Measurements from ENCODE around the gene ANKH.
A peak's percentile ranks its signal among the peaks of the same experiment; 100 is the strongest.
"Not testable (repeated sequence)": the region's sequence is repeated elsewhere in the genome, so short reads cannot be mapped to it uniquely, and the experiment has no call there.

The ANKH gene

DNA sequence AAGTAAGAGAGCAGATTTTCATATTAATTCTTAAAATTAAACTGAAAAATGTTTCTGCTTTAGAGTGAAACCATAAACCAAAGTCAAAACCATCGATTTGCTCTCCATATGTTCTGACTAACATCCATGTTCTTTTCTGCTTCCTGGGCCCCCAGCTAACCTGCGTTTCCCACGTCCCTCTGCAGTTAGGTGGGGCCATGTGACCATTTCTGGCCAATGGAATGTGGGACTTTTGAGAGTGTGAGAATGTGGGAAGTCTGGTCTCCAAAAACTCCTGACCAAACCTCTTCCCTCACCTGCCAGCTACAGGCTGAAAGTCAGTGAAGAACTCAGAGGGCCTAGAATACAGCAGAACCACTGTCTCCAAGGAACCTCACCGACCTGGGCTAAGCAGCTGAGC, 44.9 kb downstream of the ANKH start:
- no peak for DNase-seq (ENCODE audit: low read depth)

DNA sequence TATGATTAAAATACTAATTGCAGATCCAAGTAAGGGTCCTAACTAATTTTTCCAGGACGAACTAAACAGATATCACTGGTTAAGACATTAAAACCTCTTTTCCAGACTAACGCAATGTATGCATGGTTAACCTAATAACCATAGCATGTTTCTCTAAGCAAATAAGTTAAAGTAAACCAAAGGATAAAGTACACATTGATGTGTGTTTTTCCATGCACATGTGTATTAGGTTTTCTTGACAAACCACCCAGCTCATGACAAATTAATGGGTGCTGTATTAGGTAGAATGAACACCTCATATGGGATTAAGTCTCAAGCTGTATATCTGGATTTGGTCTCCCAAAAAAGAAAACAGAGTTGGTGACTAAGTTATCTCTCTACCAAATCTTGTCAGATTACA, 45.6 kb downstream of the ANKH start:
- DNase-seq (ENCODE audit: low read depth), result no peak

DNA sequence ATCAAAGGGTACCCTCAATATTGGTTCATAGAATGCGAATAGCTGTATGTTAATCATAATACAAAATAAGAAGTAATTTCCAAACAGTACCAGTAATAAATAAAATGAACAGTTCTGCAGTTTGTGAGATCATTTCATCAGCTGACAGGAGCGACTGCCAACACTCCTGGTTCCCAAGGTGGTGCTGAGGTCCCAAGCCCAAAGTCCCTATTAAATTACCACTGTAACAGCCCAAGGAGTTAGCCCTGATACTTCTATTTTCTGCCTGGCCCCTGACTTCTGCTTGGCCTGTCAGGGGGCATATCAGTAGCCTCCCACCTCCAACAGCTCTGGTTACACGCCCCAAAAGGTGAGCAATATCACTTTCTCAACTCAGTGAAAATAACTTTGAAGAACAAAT, 47.1 kb downstream of the ANKH start:
- no peak for DNase-seq (ENCODE audit: low read depth)

GRCh38 chr5:14821100-14821845, 50.3 kb downstream of the ANKH start:
- no peak for DNase-seq (ENCODE audit: low read depth)

DNA sequence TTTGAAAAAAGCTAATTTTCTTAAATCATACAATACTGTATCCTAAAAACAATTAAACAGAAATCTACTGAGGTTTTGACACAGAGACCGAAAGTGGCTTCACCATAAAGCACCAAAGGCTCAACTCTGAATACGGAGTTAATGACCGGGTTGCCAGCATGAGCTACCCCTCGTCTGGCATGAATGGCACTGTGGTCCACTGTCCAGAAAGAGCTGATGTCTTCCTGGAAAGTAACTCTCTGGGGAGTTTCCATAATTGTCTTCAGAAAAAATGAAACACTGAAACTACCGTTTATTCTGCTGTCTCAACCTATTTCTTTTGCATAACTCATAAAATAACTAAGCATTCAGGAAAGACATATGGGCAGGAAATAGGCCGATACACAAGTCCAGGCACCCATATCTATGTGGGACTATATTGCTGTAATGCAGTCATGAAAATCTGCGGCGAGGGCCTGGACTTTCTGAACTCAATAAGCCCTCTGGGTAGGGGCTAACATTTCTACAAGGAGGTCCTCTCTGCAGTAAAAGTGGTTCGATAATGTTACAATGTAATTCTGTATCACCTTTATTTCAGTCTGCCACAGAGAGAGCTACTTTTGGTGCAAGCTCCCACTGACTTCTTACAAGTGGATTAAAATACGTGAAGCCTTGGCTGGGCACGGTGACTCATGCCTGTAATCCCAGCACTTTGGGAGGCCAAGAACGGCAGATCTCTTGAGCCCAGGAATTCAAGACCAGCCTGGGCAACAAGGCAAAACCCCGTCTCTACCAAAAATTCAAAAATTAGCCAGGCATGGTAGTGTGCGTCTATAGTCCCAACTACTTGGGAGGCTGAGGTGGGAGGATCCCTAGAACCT, 52.4 kb downstream of the ANKH start:
- DNase-seq (ENCODE audit: low read depth), result peak; percentile 47

DNA sequence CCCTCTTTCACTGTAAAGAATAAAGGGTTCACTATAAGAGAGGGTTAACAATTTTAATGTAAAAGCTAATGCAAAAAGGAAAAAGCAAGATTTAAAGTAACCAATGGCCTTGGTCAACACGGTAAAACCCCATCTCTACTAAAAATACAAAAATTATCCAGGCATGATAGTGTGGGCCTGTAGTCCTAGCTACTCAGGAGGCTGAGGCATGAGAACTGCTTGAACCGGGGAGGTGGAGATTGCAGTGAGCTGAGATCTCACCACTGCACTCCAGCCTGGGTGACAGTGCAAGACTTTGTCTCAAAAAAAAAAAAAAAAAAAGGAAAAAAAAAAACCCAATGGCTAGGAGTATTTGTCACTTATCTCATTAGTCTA, 53.8 kb downstream of the ANKH start:
- not testable (repeated sequence) for DNase-seq (ENCODE audit: low read depth)

DNA sequence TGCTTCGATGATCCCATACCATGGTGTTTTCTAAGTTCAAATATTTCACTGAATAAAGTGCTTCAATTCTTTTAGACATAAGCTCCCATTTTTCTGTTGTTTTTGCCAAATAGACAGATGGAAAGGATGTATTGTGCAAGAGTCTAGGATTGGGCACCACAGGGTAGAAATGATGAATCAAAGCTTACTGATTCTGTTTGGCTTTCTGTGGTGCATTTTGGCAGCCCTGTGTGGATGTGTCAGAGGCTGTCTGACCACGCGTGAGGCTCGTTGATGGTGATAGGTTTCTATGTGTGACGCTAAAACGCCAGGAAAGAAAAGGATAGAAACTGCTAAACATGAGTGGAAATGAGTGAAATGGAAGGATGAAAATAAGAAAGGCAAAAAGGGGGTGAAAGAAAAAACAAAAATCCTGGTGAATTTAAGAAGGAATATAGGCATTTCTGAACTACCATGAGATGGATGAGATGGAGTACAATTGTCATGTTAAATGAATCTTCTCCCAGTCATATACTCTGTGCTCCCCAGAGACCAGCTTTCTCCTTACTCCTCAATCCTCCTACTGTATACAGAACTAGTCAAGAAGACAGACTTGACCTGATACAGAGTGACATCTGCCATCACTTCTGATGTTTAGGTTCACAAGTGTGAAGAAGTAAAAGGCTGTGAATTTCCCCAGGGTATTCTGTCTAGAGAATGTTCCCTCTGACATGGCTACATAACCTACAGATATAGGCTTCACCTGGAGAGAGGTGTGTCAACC, 54.4 kb downstream of the ANKH start:
- peak; percentile 95 for DNase-seq (ENCODE audit: low read depth)

- peak; percentile 27 for DNase-seq (ENCODE audit: low read depth)
Measured at GRCh38 chr5:14816374-14816998, 55.1 kb downstream of the ANKH start.

DNA sequence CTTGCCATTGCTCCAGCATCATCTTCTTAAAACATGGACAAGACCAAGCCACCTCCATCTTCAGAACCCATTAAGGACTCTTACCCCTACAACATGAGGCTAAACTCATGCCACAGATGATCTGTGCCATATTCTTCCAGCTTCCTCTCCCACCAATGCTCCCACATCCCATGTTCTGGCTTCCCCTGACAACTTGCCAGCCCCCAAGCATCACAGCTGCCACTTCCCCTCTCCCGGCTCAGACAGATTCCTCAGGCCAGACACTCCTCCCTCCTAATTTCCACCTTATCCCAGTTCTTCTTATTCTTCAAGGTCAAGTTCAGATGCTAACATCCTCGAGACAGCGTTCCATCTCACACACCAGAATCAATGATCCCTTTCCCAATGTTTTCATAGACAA, 57.8 kb downstream of the ANKH start:
- DNase-seq (ENCODE audit: low read depth), result no peak

DNA sequence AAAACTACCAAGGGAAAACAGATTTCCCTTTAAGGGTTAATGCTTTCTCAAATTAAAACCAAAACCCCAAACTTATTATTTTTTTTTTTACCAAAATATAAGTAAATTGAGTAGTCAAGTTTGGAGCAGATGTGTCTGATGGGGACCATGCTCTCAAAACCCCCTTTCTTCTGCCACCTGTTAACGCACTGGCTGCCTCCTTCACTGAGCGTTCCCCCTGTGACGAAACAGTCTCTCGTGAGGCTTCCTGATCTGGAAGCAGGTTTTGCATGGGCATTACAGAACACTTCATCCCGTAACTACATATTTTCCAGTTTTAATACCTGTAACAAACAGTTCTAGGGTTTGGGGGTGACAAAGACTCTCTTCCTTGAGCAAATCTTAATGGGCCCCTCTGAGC, 59.4 kb downstream of the ANKH start:
- no peak for DNase-seq (ENCODE audit: low read depth)

DNA sequence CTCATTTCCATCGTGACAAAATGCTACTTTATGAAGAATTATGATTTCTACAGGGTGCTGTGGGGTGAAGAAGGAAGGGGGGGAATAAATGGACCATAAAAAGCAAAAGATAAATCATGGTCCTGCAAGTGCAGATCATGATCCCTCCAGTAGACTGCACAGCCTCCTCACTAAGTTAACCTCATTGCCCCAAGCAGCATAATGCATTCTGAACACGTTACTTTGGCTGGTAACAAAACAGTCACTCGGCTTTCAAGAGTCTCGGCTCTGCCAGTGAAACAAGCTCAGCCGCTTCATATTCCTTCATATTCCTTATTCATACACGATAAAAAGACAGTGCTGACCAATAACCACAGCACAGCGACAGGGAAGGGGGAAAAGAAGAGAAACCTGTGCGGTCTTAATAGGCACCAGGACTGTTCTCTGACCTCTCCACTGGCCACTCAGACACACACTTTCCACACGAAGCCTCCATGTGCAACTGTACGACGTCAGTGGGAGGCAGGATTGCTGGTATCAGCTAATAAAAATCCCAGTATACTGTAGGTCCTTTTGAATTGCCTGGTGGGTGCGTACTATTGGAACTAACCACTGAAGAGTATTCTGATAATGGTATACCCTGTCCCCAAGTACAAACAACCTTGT, 60.5 kb downstream of the ANKH start:
- no peak for DNase-seq (ENCODE audit: low read depth)

DNA sequence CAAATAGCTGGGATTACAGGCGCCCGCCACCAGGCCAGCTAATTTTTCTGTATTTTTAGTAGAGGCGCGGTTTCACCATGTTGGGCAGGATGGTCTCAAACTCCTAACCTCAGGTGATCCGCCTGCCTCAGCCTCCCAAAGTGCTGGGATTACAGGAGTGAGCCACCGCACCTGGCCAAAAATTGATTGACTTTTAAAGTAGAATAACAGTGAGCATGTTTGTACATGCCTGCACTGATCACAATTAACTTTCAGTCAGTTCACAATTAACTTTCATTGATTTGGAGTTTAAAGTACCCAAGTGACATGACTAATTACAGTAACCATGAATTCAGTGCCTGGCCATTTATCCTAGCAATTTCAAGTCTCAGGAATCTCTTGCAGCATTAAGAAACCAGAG, 61.3 kb downstream of the ANKH start:
- no peak for DNase-seq (ENCODE audit: low read depth)

- DNase-seq (ENCODE audit: low read depth), result peak; percentile 79
Measured at GRCh38 chr5:14809369-14810155, 62.0 kb downstream of the ANKH start.

DNA sequence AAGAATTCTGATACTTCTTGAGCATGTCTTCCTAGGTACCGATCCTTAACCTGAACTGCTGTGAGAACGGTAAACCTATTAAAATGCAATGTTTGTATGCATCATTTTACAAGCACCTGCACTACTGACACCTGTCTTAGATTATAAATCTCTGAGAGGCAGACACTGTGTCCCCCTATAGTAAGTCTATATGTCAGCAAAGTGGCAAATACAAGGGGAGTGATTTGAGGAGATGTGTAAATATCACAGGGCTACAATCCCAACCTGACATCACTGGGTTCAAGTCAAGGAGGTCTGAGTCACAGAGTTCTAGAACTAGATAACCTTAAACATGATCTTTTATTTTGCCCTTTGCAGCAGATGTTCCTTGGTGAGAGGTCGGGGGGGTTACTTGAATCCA, 64.1 kb downstream of the ANKH start:
- DNase-seq (ENCODE audit: low read depth), result no peak

GRCh38 chr5:14806456-14806855, 65.1 kb downstream of the ANKH start:
- DNase-seq (ENCODE audit: low read depth), result peak; percentile 98

GRCh38 chr5:14802541-14802940, 69.0 kb downstream of the ANKH start:
- DNase-seq (ENCODE audit: low read depth), result no peak

GRCh38 chr5:14801792-14802191, 69.8 kb downstream of the ANKH start:
- no peak for DNase-seq (ENCODE audit: low read depth)

GRCh38 chr5:14797385-14797784, 74.2 kb downstream of the ANKH start:
- DNase-seq (ENCODE audit: low read depth), result not testable (repeated sequence)

- no peak for DNase-seq (ENCODE audit: low read depth)
Measured at GRCh38 chr5:14794583-14795230, 76.9 kb downstream of the ANKH start.

- no peak for DNase-seq (ENCODE audit: low read depth)
Measured at GRCh38 chr5:14793851-14794250, 77.7 kb downstream of the ANKH start.

Data from fibroblast of gingiva (primary cell).